Measurements from ENCODE around the gene TMEM54.

The TMEM54 gene

DNA sequence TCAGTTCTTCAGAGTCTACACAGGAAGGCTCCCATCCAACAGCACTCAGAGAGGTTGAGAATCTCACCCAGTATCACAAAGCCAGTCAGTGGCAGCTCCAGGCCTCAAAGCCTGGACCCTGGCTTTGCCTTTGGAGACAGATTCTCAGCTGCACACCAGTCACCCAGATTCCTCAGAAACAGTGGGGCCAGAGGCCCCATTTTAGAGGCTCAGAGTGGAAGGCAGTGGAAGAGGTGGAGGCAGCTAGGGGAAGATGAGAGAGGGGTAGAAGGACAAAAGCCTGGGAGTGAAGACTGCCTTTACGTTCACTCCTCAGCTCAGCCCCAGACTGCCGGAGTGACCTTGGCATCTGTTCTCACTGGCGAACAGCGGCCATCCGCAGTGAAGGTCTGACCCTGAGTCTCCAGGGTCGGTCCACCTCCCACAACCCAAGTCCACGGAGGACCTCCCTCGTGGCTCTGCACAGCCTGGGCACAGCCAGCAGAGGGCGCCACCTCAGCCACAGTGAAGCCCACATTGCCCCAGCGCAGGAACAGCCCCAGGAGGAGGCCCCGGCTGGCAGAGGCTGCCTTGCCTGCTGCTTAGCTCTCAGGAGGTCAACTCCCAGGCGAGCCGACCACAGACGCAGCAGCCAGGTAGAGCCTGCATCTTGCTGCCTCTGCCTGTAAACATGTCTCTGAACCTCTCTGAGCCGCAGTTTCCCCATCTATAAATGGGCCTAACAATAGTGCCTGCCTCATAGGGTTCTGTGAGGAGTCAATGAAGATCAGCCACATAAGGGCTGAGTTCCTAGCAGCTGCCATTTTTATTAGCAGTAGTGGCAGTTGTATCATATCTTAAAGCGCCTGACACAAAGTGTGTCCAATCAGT is 24.6 kb downstream of the TMEM54 start:
- H3K4me3 ChIP-seq (replicated peaks in 1 of 2; ENCODE audit: low read depth in 2 of 2, low read length in 2 of 2): no peak overlapping the region
- TF ChIP-seq, protein P1, sequence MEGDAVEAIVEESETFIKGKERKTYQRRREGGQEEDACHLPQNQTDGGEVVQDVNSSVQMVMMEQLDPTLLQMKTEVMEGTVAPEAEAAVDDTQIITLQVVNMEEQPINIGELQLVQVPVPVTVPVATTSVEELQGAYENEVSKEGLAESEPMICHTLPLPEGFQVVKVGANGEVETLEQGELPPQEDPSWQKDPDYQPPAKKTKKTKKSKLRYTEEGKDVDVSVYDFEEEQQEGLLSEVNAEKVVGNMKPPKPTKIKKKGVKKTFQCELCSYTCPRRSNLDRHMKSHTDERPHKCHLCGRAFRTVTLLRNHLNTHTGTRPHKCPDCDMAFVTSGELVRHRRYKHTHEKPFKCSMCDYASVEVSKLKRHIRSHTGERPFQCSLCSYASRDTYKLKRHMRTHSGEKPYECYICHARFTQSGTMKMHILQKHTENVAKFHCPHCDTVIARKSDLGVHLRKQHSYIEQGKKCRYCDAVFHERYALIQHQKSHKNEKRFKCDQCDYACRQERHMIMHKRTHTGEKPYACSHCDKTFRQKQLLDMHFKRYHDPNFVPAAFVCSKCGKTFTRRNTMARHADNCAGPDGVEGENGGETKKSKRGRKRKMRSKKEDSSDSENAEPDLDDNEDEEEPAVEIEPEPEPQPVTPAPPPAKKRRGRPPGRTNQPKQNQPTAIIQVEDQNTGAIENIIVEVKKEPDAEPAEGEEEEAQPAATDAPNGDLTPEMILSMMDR (IDR thresholded peaks at IDR 0.05; ENCODE audit: low read depth, low read length): peak; percentile 84
- DNase-seq (ENCODE audit: low read depth in 2 of 2): peak; percentile 46 to 64

DNA sequence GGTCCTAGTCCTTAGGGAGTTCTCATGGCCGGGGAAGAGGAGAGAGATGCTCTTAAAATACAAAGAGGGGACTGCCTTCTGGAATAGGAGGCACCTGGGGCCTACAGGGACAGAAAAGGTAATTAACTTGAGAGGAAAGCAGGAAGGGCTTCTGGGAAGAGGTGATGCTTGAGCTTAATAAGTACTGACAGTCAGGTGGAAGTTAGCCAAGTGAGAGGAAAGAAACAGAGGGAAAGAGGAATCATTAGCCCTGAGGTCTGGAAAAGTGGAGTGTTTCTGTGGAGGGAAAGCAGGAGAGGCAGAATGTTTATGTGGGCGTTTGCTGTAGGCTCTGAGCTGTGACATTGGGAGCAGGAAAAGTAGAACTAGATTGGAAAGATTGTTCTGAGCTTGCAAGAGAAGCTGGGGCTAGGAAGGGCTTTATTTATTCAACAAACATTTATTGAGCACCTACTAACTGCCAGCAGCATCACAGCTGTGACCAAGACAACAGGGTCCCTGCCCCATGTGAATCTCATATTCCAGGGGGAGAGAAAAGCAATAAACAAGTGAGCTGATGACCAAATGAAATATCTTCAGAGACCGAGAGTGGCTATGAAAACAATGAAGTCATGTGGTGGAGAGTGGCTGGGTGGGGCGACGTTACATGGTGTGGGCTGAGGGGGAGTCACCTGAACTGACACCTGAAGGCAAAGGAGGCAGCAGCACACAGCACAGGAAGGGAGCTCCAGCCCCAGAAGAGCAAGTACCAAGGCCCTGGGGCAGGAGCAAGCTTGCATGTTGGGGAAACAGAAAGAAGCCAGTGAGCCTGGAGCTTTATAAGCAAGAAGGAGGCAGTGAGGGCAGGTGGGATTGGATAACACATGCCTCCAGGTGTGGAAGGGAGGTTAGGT is 26.1 kb downstream of the TMEM54 start:
- TF ChIP-seq, protein P1 (IDR thresholded peaks at IDR 0.05; ENCODE audit: low read depth, low read length): no peak
- DNase-seq (ENCODE audit: low read depth in 2 of 2): no peak
- no peak overlapping the region for H3K4me3 ChIP-seq (replicated peaks in 1 of 2; ENCODE audit: low read depth in 2 of 2, low read length in 2 of 2)

DNA sequence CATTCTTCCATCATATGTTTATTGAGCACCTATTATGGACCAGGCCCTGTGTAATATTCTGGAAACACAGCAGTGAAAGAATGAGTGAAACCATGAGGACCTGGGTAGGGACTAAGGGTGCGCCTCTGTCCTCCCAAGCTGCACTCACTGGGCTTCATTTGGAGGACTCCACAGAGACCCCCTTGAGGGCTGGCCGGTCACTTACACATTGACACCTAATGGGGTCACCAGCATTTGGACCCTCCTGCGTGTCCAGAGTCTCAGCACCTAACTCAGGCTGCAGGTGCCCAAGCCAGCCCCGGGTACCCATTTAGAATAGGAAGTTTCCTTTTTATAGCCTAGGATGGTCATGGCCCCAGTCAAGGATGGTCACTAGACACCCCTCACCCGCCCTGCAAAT is 27.7 kb downstream of the TMEM54 start:
- DNase-seq (ENCODE audit: low read depth in 2 of 2): no peak
- H3K4me3 ChIP-seq (replicated peaks in 1 of 2; ENCODE audit: low read depth in 2 of 2, low read length in 2 of 2): no peak overlapping the region
- TF ChIP-seq, protein P1 (IDR thresholded peaks at IDR 0.05; ENCODE audit: low read depth, low read length): no peak

DNA sequence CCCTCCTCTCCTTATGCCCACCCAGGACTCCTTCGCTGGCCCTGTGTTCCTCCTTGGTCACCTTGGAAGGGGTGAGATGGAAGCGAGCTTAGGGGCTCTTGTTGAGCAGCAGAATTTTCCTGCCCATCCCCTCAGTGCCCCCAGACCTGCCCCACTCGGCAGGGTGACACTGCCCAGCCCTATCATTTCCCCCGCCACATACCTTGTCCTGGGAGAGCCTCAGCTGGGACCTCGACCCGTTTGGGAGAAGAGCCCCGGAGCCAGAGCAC is 29.1 kb downstream of the TMEM54 start:
- TF ChIP-seq, protein P1 (IDR thresholded peaks at IDR 0.05; ENCODE audit: low read depth, low read length): no peak
- no peak overlapping the region for H3K4me3 ChIP-seq (replicated peaks in 1 of 2; ENCODE audit: low read depth in 2 of 2, low read length in 2 of 2)
- no peak for DNase-seq (ENCODE audit: low read depth in 2 of 2)

DNA sequence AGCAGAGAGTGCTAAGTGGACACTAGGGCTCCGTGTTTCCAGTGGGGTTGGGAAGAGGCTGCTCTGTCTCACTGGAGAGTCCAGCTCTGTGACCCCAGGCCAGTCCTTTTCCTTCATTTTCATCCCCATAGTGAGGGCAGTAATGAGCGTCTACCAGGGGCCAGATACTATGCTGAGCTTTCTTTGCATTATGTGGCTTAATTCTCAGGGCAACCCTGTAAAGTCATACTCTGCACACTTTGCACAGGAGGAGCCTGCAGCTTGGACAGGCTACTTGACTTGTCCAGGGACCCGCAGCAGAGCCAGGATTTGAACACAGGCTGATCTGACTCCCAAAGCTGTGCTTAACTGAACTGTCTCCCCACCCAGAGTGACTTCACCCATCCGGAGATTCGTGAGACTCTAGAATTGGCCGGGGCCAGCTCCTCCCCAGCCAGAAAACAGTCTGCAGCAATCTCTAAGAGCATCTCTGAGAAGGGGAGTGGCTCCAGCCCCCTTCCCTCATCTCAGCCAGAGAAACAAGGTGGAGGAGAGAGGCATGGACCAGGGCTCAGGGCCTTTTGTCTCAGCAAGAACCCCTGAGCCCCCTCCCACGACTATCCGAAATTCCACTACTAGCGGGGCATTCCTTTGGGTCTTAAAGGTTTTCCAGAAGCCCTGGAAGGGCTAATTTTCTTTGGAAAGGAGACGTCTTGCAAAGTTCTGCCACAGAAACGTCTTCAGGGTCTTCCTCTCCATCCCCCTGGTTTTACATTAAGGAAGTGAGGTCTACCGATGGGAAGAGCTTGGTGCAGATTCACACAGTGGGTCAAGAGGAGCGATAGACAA is 29.6 kb downstream of the TMEM54 start:
- TF ChIP-seq, protein P1 (IDR thresholded peaks at IDR 0.05; ENCODE audit: low read depth, low read length): no peak
- peak in 1 of 2 donors; percentile 41 for DNase-seq (ENCODE audit: low read depth in 2 of 2)
- peak overlapping the region; percentile 43 to 45 for H3K4me3 ChIP-seq (replicated peaks in 1 of 2; ENCODE audit: low read depth in 2 of 2, low read length in 2 of 2)

DNA sequence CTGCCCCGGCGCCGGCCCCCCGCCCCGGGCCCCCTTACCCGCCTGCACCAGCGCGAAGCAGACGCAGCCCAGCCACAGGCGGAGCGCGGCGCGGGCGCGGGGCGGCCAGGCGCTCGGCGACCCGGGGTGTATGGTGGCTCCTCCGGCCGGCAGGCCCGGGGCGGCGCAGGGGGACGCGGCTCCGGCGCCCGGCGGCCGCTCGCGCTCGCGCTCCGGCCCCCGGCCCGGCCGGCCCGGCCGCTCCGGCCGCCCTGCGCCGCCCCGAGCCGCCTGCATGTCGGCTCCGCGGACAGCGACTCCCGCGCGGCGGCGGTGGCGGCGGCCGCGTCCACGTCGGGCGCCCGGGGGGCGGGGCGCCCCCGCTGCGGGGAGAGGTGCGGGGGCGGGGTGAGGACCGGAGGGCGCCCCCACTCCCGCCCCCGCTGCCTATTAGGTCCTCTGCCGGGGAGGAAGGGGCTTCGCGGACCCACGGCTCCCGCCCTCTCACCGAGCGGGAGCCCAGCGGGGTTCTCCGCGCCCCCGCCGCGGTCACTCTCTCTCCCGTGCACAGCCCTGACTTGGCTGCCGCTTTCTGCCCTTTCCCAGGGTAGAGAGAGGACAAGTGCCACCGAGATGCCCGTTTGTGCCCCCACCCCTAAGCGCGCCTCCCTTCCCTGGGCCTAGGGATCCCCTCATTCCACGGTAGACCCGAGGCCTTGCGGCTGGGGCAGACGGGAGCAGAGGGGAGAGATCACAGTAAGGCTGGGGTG is 30.4 kb downstream of the TMEM54 start, which contains the start of gene FNDC5:
FNDC5 (minus strand) TSS at position 298 of the 749 bp plus-strand sequence.
- TF ChIP-seq, protein P1 (IDR thresholded peaks at IDR 0.05; ENCODE audit: low read depth, low read length): no peak

More for the DNA sequence above, 30.4 kb downstream of the TMEM54 start, which contains the start of gene FNDC5:
- peak within 1 kb of the TSS; percentile 43 to 45 for H3K4me3 ChIP-seq (replicated peaks in 1 of 2; ENCODE audit: low read depth in 2 of 2, low read length in 2 of 2)
- peak in 1 of 2 donors; percentile 35 for DNase-seq (ENCODE audit: low read depth in 2 of 2)
